K562 (cell line): ENCODE data around the gene RNF31. TPM values are rescaled to one million over a fixed set of nuclear protein-coding genes. Genes with fewer than 3 reads are reported as not detected.
A peak's percentile ranks its signal among the peaks of the same experiment; 100 is the strongest.

Experiments
- ATAC-seq: fragments of 200-7000 bp; cut with Tn5 transposase; 3 replicates; pipeline ENCODE4 v1.9.1; 2020; ENCODE audit warnings: moderate library complexity
- BruUV-seq: library from RNA; stranded (reverse); fragments of 400-500 nt; replicated peaks from 2 replicates; lab custom pipeline; 2021; lab: Mats Ljungman, UMichigan
- CTCF ChIA-PET: fragments of 300-600 bp; formaldehyde crosslinking; extraction: SDS; loops from one replicate; lab custom pipeline; 2021; ENCODE audit warnings: low intra/inter-chr PET ratio; lab: Yijun Ruan, JAX
- POLR2A ChIA-PET: fragments of 300-600, 350-650 bp; sonication (Branson Sonifier 250); formaldehyde crosslinking; extraction: SDS; loops from one replicate; lab custom pipeline; 2021; ENCODE audit warnings: antibody characterized with exemption, inconsistent platforms; lab: Yijun Ruan, JAX
- DNase-seq, 4 experiments: peaks; one replicate each; pipeline versions ENCODE4 v3.0.0 to v3.0.0-alpha.2; 2011 to 2018; ENCODE audit warnings: low spot score in 3 of 4, mixed read lengths in 3 of 4; ENCODE audit errors: extremely low read depth in 1 of 4
- FAIRE-seq: peaks from 2 replicates; lab custom pipeline; 2011; peaks lifted over from hg19 to GRCh38; lab: Jason Lieb, UNC
- H2AFZ ChIP-seq: 2 replicates; pipeline ENCODE4 v1.6.0; 2011; ENCODE audit warnings: low read depth, low read length, control low read depth, inconsistent platforms
- H3K27ac ChIP-seq: fragments of 200-600 bp; 3 replicates; pipeline ENCODE4 v1.8.0; 2011; ENCODE audit warnings: low read depth, mild to moderate bottlenecking, control low read depth, inconsistent platforms, low read length, moderate library complexity, mixed read lengths; ENCODE audit errors: extremely low read depth
- H3K27me3 ChIP-seq, 2 experiments: fragments of 300-600 bp in 1 of 2; 2 replicates in 1 of 2; 3 replicates in 1 of 2; pipeline versions ENCODE4 v1.6.0 to v1.8.0; 2011; ENCODE audit warnings: inconsistent platforms in 2 of 2, low read length in 2 of 2, mild to moderate bottlenecking in 1 of 2, mixed read lengths in 1 of 2, moderate library complexity in 1 of 2; ENCODE audit not compliant: control insufficient read depth in 2 of 2, insufficient read depth in 2 of 2
- H3K36me3 ChIP-seq: fragments of 300-600 bp; 3 replicates; pipeline ENCODE4 v1.8.0; 2011; ENCODE audit warnings: mild to moderate bottlenecking, low read length, inconsistent platforms; ENCODE audit not compliant: control insufficient read depth, insufficient read depth
- H3K4me1 ChIP-seq, 2 experiments: fragments of 200-600 bp in 1 of 2; replicated peaks in 1 of 2; 2 replicates in 1 of 2; 3 replicates in 1 of 2; pipeline versions ENCODE4 v1.5.1 to v1.8.0; 2011; ENCODE audit warnings: inconsistent platforms in 2 of 2, low read length in 2 of 2, mild to moderate bottlenecking in 1 of 2, mixed read lengths in 1 of 2, moderate library complexity in 1 of 2; ENCODE audit not compliant: control insufficient read depth in 2 of 2, insufficient read depth in 2 of 2
- H3K4me2 ChIP-seq: 2 replicates; pipeline ENCODE4 v1.6.1; 2011; ENCODE audit warnings: low read length, control low read depth, inconsistent platforms, mixed read lengths; ENCODE audit not compliant: insufficient read depth
- H3K4me3 ChIP-seq: fragments of 200-600 bp; sonication (generic), shearing (Covaris generic); 2 replicates; pipeline ENCODE4 v1.5.1; 2016; ENCODE audit warnings: control low read depth, inconsistent platforms
- H3K79me2 ChIP-seq: fragments of 200-600 bp; 3 replicates; pipeline ENCODE4 v1.8.0; 2011; ENCODE audit warnings: low read length, inconsistent platforms; ENCODE audit not compliant: control insufficient read depth, insufficient read depth
- H3K9ac ChIP-seq, 2 experiments: 2 replicates each; pipeline versions ENCODE4 v1.6.0 to v1.6.1; 2011; ENCODE audit warnings: low read depth in 2 of 2, low read length in 2 of 2, control low read depth in 1 of 2, inconsistent platforms in 1 of 2, mild to moderate bottlenecking in 1 of 2, mixed read lengths in 1 of 2; ENCODE audit not compliant: insufficient read depth in 1 of 2
- H3K9me1 ChIP-seq: one replicate; pipeline ENCODE4 v1.6.0; 2011; ENCODE audit warnings: inconsistent platforms, mild to moderate bottlenecking, low read length, moderate library complexity; ENCODE audit not compliant: control insufficient read depth, insufficient read depth
- H3K9me3 ChIP-seq: replicated peaks from 2 replicates; pipeline ENCODE4 v1.5.1; 2011; ENCODE audit warnings: low read depth, low read length, inconsistent platforms; ENCODE audit not compliant: control insufficient read depth, insufficient read depth
- H4K20me1 ChIP-seq: replicated peaks from 2 replicates; pipeline ENCODE4 v1.6.1; 2011; ENCODE audit warnings: low read length, inconsistent platforms, mixed read lengths; ENCODE audit not compliant: control insufficient read depth, insufficient read depth
- CREB1 ChIP-seq, 2 experiments: sonication (generic) in 1 of 2; formaldehyde crosslinking in 1 of 2; IDR thresholded peaks; 2 replicates each; pipeline versions ENCODE4 v1.6.1 to v1.8.0; 2012 to 2022; ENCODE audit warnings: inconsistent platforms in 1 of 2, mild to moderate bottlenecking in 1 of 2, missing genetic modification reagents in 1 of 2, moderate library complexity in 1 of 2
- FOXJ3 ChIP-seq: sonication (generic); formaldehyde crosslinking; IDR thresholded peaks from 2 replicates; pipeline ENCODE4 v1.4.0; 2020; ENCODE audit warnings: mild to moderate bottlenecking, missing genetic modification reagents
- GATAD2A ChIP-seq: fragments of 450-650 bp; IDR thresholded peaks from 2 replicates; pipeline ENCODE4 v1.6.1; 2017
- KDM5B ChIP-seq: fragments of 200-600 bp; sonication (generic); IDR thresholded peaks from 2 replicates; pipeline ENCODE4 v1.6.1; 2012; ENCODE audit warnings: low read depth, mild to moderate bottlenecking, moderate library complexity, low read length, control low read depth, inconsistent platforms; ENCODE audit not compliant: insufficient replicate concordance
- MAFK ChIP-seq: IDR thresholded peaks from 2 replicates; pipeline ENCODE4 v1.6.1; 2011; ENCODE audit warnings: low read length, improper control_type of control experiment
- MAX ChIP-seq: sonication (generic); formaldehyde crosslinking; IDR thresholded peaks from 2 replicates; pipeline ENCODE4 v1.9.0; 2022; ENCODE audit warnings: mild to moderate bottlenecking, missing genetic modification reagents
- POLR2G ChIP-seq: fragments of 200-400 bp; formaldehyde crosslinking; IDR thresholded peaks from 2 replicates; pipeline ENCODE4 v1.6.1; 2017; ENCODE audit warnings: low read depth, mild to moderate bottlenecking, antibody characterized with exemption, low read length, moderate library complexity
- POLR3G ChIP-seq: IDR thresholded peaks from 2 replicates; pipeline ENCODE4 v1.6.1; 2011; ENCODE audit not compliant: insufficient read length, insufficient replicate concordance; ENCODE audit errors: extremely low read depth
- RBFOX2 ChIP-seq: fragments of 200-400 bp; formaldehyde crosslinking; IDR thresholded peaks from 2 replicates; pipeline ENCODE4 v1.6.1; 2017; ENCODE audit warnings: low read depth, mild to moderate bottlenecking, low read length, moderate library complexity
- YY1 ChIP-seq, 3 experiments: IDR thresholded peaks; 2 replicates each; pipeline ENCODE4 v1.6.1; 2011; ENCODE audit warnings: low read length in 2 of 3, mild to moderate bottlenecking in 2 of 3, moderate library complexity in 2 of 3, borderline replicate concordance in 1 of 3, control low read depth in 1 of 3, low read depth in 1 of 3; ENCODE audit not compliant: insufficient read depth in 3 of 3, insufficient replicate concordance in 2 of 3, control insufficient read depth in 1 of 3, insufficient read length in 1 of 3; ENCODE audit errors: extremely low read depth in 1 of 3
- ZBTB8A ChIP-seq: fragments of 450-650 bp; IDR thresholded peaks from 2 replicates; pipeline ENCODE4 v1.6.1; 2018; ENCODE audit warnings: mild to moderate bottlenecking, moderate library complexity; ENCODE audit not compliant: partially characterized antibody
- ZNF79 ChIP-seq: fragments of 250-450 bp; sonication (Bioruptor Pico); IDR thresholded peaks from 2 replicates; pipeline ENCODE4 v1.4.0; 2020; ENCODE audit warnings: low read depth, mild to moderate bottlenecking, moderate library complexity
- WGBS: fragments of 100-300 bp; shearing (Covaris generic); methylation state at CpG from one replicate; pipeline ENCODE4 v1.1.6; 2016; ENCODE audit warnings: low coverage, mixed read lengths; ENCODE audit not compliant: insufficient coverage; ENCODE audit errors: missing lambda C conversion rate; 5-methylcytosine and 5-hydroxymethylcytosine counted together
- in situ Hi-C: fragments of 300-500 bp; cut with MboI; formaldehyde crosslinking; loops from 4 replicates; pipeline ENCODE4 v1.15.0; 2018; ENCODE audit warnings: inconsistent platforms, mixed read lengths
- intact Hi-C: fragments of 100-400 bp; cut with micrococcal nuclease; formaldehyde crosslinking; loops from 2 replicates; pipeline ENCODE4 v1.14.2; 2022
- polyA plus RNA-seq, 8 experiments: library from polyadenylated mRNA; depleted of rRNA in 4 of 8; stranded (reverse) in 5 of 8; unstranded in 3 of 8; fragments of >200 nt; fragmentation: Nextera tagmentation in 2 of 8; fragmentation: Illumina TruSeq in 1 of 8; extraction: Ambion mirVana in 2 of 8; extraction: Trizol in 1 of 8; gene quantifications; 2 replicates each; pipeline versions ENCODE4 v1.2.1 to v1.2.3, GENCODE V29; 2011 to 2014; ENCODE audit warnings: inconsistent platforms in 1 of 8, missing spikeins in 1 of 8
- total RNA-seq, 7 experiments: library from RNA; depleted of rRNA in 6 of 7; stranded (reverse); fragments of >200 nt in 6 of 7; fragmentation: Illumina TruSeq in 2 of 7; extraction: Trizol in 2 of 7; gene quantifications; 2 replicates each; pipeline versions ENCODE4 v1.2.1 to v1.2.3, GENCODE V29; 2011 to 2021; ENCODE audit warnings: low replicate concordance in 1 of 7

RNF31 gene
- total and polyA plus RNA-seq, 9 of the 15 experiments (the other 6 are each of a cell fraction or from before 2014, with no cell fraction given) = 3.1 to 47.6 (median 19.1) TPM

GRCh38 chr14:24183014-24183481, 35.8 kb downstream of the RNF31 start:
- Histone ChIP-seq H3K9ac (no peak overlapping the region), H3K27ac (no peak overlapping the region), H4K20me1 (peaks cover 6% of the 10 kb centered on the region; the same call in 1 of the 2 replicates), H3K9me1 (peaks cover 2% of the 10 kb centered on the region), H3K4me2 (no peak overlapping the region), H3K79me2 (peaks cover 12% of the 10 kb centered on the region), H3K4me3 (no peak overlapping the region), H3K36me3 (peaks cover 94% of the 10 kb centered on the region; the same call in 2 of the 3 replicates), H3K27me3 (no peaks in the 10 kb centered on the region), H3K9me3 (no peaks in the 10 kb centered on the region), H3K4me1 (peaks cover 0 to 12% of the 10 kb centered on the region in 2 experiments; a peak in 3 of 5 replicates), H2AFZ (no peak overlapping the region)
- FAIRE-seq = no peak
- CTCF ChIA-PET = no interaction called here
- in situ Hi-C loops = no loop called here
- BruUV-seq = no TSS peak
- intact Hi-C loops = no loop called here
- TF ChIP-seq POLR2G (peak; percentile 60), RBFOX2 (peak; percentile 42), FOXJ3 (no peak)
- POLR2A ChIA-PET = no interaction called here
- 93% methylated on average over 5 of the region's 15 CpGs for WGBS
- no peak for ATAC-seq
- DNase-seq = no peak

- CTCF ChIA-PET = no interaction called here
- H3K9ac ChIP-seq = peak overlapping the region in 1 of 2 experiments; percentile 52; a peak in 2 of 4 replicates
- no peaks in the 10 kb centered on the region for H3K9me3 ChIP-seq
- peaks cover 9% of the 10 kb centered on the region; the same call in 1 of the 2 replicates for H4K20me1 ChIP-seq
- POLR2A ChIA-PET = interaction anchor here (0.6 to 0.9 kb wide), 2 partner anchors 11 to 37 kb away, joined by 3 read pairs; partner anchors contain the start of genes RNF31 and TM9SF1
- intact Hi-C loops (no loop called here), in situ Hi-C loops (no loop called here)
- no peak for FAIRE-seq
- H3K27me3 ChIP-seq = no peaks in the 10 kb centered on the region
- BruUV-seq = no TSS peak
- DNase-seq = no peak
- peaks cover 3% of the 10 kb centered on the region for H3K9me1 ChIP-seq
- no peak overlapping the region for H2AFZ ChIP-seq
- no peak for ATAC-seq
- no peak overlapping the region for H3K4me2 ChIP-seq
- peaks cover 18% of the 10 kb centered on the region for H3K79me2 ChIP-seq
- H3K27ac ChIP-seq = no peak overlapping the region
- H3K36me3 ChIP-seq = peaks cover 85% of the 10 kb centered on the region; the same call in 2 of the 3 replicates
- no peak overlapping the region for H3K4me3 ChIP-seq
- WGBS = 88% methylated on average over 10 of the region's 19 CpGs
- H3K4me1 ChIP-seq = peaks cover 0 to 17% of the 10 kb centered on the region in 2 experiments; a peak in 3 of 5 replicates
- no peak for TF ChIP-seq MAX (CRISPR knock-in tag)
- TF ChIP-seq POLR3G = no peak
- TF ChIP-seq ZBTB8A = no peak
- no peak for TF ChIP-seq GATAD2A
- TF ChIP-seq KDM5B = no peak
- TF ChIP-seq ZNF79 (CRISPR knock-in tag) = no peak
- TF ChIP-seq MAFK = no peak
- TF ChIP-seq CREB1 (IDR thresholded peaks at IDR 0.05) = no peak
- TF ChIP-seq CREB1 (CRISPR knock-in tag; IDR thresholded peaks at IDR 0.05) = no peak
- no peak for TF ChIP-seq YY1 (IDR thresholded peaks at IDR 0.05; ENCODE audit: borderline replicate concordance in 1 of 3, control insufficient read depth in 1 of 3, extremely low read depth in 1 of 3, insufficient read depth in 3 of 3, insufficient read length in 1 of 3, insufficient replicate concordance in 2 of 3, low read depth in 1 of 3, low read length in 2 of 3)
These were observed 37.0 kb downstream of the RNF31 start for GRCh38 chr14:24184104-24184970.
